Astrocyte of the spinal cord (primary cell): ENCODE measurements around the gene ATP8B2.

Source experiments
- DNase-seq: peaks from one replicate; pipeline ENCODE4 v3.0.0; 2011; ENCODE audit warnings: low read depth, low spot score
- H3K4me3 ChIP-seq: 2 replicates; pipeline ENCODE4 v1.5.1; 2011; ENCODE audit warnings: low read depth, mild to moderate bottlenecking, low read length, moderate library complexity
- in situ Hi-C: cut with HindIII; loops from 2 replicates; pipeline ENCODE4 v1.10.0; 2017; ENCODE audit warnings: low sequenced_read_pairs
- TF ChIP-seq, protein P1 (sequence below): IDR thresholded peaks from 2 replicates; pipeline ENCODE4 v1.5.1; 2012; ENCODE audit warnings: low read depth, mild to moderate bottlenecking, low read length, inconsistent platforms

Gene ATP8B2

DNA sequence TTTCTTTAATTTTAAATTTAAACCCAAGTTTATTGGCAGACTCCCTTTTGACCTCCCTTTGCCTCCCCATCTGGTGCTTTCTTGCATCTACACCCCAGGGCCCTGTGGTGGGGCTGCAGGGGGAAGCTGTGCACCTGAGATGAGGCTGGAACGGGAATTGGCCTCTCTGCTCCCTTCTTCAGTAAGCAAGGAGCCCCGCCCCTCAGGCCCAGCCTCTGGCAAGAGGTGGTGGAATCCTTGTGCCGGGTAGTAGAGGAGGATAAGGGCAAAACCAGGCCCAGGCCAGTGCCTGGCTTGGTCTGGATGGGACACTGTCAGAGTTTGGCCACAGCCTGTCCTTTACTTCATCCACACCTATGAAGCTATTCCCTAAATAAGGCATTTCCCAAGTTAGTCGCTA, 25.1 kb downstream of the ATP8B2 start:
- no peak for DNase-seq
- no peak overlapping the region for H3K4me3 ChIP-seq
- TF ChIP-seq, protein P1, sequence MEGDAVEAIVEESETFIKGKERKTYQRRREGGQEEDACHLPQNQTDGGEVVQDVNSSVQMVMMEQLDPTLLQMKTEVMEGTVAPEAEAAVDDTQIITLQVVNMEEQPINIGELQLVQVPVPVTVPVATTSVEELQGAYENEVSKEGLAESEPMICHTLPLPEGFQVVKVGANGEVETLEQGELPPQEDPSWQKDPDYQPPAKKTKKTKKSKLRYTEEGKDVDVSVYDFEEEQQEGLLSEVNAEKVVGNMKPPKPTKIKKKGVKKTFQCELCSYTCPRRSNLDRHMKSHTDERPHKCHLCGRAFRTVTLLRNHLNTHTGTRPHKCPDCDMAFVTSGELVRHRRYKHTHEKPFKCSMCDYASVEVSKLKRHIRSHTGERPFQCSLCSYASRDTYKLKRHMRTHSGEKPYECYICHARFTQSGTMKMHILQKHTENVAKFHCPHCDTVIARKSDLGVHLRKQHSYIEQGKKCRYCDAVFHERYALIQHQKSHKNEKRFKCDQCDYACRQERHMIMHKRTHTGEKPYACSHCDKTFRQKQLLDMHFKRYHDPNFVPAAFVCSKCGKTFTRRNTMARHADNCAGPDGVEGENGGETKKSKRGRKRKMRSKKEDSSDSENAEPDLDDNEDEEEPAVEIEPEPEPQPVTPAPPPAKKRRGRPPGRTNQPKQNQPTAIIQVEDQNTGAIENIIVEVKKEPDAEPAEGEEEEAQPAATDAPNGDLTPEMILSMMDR, result no peak
- in situ Hi-C loops, result no loop called here

DNA sequence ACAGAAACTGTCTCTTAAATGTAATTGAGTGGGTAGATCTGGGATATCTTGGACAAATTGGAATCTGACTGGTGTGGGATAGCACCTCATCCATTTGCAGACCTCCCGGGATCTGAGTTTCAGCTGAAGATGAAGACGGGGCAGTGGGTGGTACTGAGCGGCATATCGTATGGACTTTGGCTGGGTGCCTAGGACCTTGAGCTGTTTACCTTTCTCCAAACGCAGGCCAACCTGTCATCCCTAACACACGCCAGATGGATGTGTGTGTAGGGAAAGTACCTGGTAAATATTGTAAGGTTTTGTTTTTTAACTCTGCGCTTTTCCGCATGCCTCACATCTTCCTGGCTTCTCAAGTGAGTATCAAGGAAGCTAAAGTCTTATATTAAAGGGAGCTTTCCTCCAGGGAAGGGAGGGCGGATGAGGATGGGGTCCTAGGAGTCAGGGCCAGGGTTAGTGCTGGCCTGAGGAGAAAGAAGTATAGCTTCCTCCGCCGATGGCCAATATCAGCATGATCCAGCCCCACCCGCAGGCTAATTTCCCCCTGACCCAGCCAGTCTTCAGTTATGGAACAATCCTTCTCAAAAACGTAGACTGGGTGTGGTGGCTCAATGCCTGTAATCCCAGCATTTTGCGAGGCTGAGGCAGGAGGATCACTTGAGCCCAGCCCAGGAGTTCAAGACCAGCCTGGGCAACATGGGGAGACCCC, 26.2 kb downstream of the ATP8B2 start:
- TF ChIP-seq, protein P1, result no peak
- no peak for DNase-seq
- in situ Hi-C loops, result no loop called here
- no peak overlapping the region for H3K4me3 ChIP-seq

DNA sequence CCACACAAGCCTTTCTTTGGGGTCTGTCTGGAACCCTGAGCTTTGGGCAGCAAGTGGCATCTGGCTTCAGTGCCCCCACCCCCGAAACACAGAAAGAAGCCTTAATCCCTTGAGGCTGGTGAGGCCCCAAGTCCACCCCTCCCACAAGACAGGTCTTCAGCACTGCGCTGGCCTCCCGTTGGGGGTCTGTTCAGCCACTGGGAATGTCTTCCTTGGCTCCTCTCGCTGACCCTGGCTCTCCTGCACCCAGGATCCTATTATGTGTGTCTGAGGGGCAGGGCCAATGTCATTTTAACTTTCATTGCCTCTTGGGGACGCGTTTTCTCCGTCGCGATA, 26.9 kb downstream of the ATP8B2 start:
- in situ Hi-C loops, result no loop called here
- TF ChIP-seq, protein P1, result no peak
- H3K4me3 ChIP-seq, result no peak overlapping the region
- no peak for DNase-seq

DNA sequence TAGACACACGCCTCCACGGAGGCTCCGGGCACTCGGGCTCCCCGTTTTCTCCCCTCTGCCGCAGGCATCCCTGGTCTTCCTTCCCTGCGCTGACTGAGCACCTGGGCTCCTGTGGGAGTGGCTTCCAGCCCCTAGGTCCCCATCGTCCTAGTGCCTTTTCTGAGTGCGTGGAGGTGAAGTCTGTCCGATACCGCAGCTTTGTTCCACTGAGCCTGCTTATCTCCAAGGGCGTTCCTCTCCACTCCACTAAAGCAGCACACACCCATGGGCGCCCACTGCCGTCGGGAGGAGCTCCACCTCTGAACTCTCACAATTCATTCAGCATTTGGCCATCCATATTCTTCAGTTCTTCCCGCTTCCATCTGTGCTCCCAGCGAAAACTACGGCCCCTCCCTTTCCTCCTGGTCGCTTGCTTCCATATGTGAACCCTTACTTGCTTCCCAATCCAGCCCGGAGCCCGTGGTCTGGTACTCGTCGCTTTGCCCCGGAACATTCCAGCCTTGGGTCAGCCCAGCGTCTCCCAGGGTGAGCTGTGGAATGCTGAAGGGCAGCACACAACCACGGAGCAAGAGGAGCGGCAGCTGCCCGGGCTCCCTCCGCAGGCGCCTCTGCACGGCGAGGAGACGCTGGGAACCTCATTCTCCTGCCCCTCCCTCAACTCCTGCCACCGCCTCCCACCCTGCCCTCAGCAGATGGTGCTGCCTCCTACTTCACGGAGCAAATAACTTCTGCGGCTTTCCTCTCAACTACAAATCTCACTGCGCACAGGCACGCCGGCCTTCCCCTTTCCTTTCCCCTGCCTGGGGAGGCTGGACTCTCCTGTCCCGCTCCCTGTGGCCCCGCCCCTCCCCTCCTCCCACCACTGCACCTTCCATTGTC, 27.5 kb downstream of the ATP8B2 start:
- peak overlapping the region; percentile 39 for H3K4me3 ChIP-seq
- DNase-seq, result peak; percentile 34
- TF ChIP-seq, protein P1, result no peak
- in situ Hi-C loops, result no loop called here

DNA sequence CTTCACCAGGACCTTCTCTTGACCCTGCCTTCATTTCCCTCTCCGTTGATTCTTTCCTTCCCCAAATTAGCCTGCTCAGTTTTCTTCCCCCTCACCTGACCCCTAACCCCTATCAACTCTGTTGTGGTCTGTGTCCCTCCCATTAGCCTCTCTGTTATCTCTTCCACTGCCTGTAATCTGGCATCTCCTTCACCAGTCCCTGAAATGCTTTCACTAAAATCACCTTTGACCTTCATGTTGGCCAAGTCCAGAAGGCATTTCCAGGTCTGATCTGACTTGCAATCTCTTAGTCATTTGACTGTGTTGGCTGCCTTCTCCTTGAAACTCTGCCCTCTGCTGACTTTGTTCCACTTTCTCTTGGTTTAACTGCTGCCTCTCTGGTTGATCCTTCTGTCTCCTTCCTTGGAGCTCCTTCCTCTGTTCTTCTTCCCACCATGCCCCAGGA, 28.2 kb downstream of the ATP8B2 start:
- no peak overlapping the region for H3K4me3 ChIP-seq

DNA sequence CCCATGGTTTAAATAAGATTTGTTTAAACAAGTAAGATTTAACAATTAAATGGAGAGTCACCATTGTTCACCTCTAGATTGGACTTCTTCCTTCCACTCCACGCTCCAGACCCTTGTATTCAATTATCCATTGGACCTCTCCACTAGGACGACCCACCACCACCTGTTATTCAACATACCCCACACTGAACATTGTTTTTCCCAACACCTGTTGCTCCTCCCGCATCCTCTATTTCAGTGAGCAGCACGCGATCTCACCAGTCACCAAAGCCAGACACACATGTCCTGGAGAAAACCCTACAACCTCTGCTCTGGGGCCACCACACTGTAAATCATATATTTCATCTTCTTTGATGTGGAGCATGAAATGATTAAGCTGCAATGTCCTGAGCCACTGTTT, 28.6 kb downstream of the ATP8B2 start:
- in situ Hi-C loops, result no loop called here
- no peak overlapping the region for H3K4me3 ChIP-seq
- TF ChIP-seq, protein P1, result no peak
- no peak for DNase-seq

More for the DNA sequence above, 28.2 kb downstream of the ATP8B2 start:
- TF ChIP-seq, protein P1, result peak; percentile 39
- in situ Hi-C loops, result no loop called here
- peak; percentile 22 for DNase-seq
